Mammary epithelial cell (primary cell): Measurements from ENCODE around the gene SPNS3.

Experiments
- EZH2 ChIP-seq: IDR thresholded peaks from 2 replicates; pipeline ENCODE4 v1.6.1; 2012; ENCODE audit warnings: low read length, inconsistent platforms, borderline replicate concordance
- TF ChIP-seq, protein P1 (sequence below), 2 donors: IDR thresholded peaks in 1 of 2; conservative IDR thresholded peaks in 1 of 2; 2 replicates each; pipeline ENCODE4 v1.5.1; 2011 to 2012; ENCODE audit warnings: inconsistent platforms in 2 of 2, low read length in 2 of 2, mild to moderate bottlenecking in 2 of 2, control low read depth in 1 of 2, low read depth in 1 of 2; ENCODE audit not compliant: insufficient read depth in 1 of 2; ENCODE audit errors: extremely low read depth in 1 of 2

DNA sequence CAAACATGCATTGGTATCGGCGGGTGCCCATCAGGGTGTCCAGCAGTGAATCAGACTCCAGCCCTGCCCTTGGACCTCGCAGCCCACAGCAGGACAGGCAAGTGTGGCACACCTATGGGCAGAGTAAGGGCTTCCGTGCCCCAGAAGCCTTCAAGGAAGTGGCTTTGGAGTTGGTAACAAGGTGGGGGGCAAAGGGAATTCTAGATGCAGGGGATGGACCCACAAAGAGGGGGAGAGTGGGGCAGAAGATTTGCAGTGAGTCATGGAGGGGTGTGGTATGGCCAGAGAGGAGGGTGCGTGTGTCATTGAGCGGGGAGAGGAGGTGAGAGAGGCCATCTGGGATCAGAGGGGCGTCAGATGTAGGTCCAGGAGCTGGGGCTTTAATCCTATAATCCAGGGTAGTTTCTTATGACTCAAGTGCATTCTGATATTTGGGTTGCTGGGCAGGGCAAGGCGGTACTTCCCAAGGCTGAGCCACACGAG lies 56.4 kb downstream of the SPNS3 start:
- TF ChIP-seq EZH2: no peak
- TF ChIP-seq, protein P1, sequence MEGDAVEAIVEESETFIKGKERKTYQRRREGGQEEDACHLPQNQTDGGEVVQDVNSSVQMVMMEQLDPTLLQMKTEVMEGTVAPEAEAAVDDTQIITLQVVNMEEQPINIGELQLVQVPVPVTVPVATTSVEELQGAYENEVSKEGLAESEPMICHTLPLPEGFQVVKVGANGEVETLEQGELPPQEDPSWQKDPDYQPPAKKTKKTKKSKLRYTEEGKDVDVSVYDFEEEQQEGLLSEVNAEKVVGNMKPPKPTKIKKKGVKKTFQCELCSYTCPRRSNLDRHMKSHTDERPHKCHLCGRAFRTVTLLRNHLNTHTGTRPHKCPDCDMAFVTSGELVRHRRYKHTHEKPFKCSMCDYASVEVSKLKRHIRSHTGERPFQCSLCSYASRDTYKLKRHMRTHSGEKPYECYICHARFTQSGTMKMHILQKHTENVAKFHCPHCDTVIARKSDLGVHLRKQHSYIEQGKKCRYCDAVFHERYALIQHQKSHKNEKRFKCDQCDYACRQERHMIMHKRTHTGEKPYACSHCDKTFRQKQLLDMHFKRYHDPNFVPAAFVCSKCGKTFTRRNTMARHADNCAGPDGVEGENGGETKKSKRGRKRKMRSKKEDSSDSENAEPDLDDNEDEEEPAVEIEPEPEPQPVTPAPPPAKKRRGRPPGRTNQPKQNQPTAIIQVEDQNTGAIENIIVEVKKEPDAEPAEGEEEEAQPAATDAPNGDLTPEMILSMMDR (conservative IDR thresholded peaks at IDR 0.05 in 1 of 2, IDR thresholded peaks at IDR 0.05 in 1 of 2; ENCODE audit: extremely low read depth in 1 of 2, insufficient read depth in 1 of 2, low read depth in 1 of 2, low read length in 2 of 2): no peak
